GM12878 (cell line): ENCODE data around the gene NT5C2.

Experiments
- ATF7 ChIP-seq: fragments of 450-650 bp; IDR thresholded peaks from 2 replicates; pipeline ENCODE4 v1.6.1; 2016; ENCODE audit warnings: low read depth, mild to moderate bottlenecking
- BHLHE40 ChIP-seq, 2 experiments: fragments of 450-650 bp in 1 of 2; IDR thresholded peaks; 2 replicates each; pipeline ENCODE4 v1.6.1; 2011 to 2017; ENCODE audit warnings: low read depth in 2 of 2, borderline replicate concordance in 1 of 2, improper control_type of control experiment in 1 of 2, low read length in 1 of 2, mild to moderate bottlenecking in 1 of 2
- CHD2 ChIP-seq: IDR thresholded peaks from 2 replicates; pipeline ENCODE4 v1.6.1; 2011; ENCODE audit warnings: low read depth, low read length, improper control_type of control experiment, borderline replicate concordance
- GABPA ChIP-seq: IDR thresholded peaks from 2 replicates; pipeline ENCODE4 v1.6.1; 2014; ENCODE audit warnings: antibody characterized with exemption, low read depth, mild to moderate bottlenecking, inconsistent platforms
- HCFC1 ChIP-seq: fragments of 150-350 bp; IDR thresholded peaks from 2 replicates; pipeline ENCODE4 v1.6.1; 2014; ENCODE audit warnings: low read length
- IRF3 ChIP-seq: fragments of 450-650 bp; IDR thresholded peaks from 2 replicates; pipeline ENCODE4 v1.6.1; 2014; ENCODE audit warnings: mild to moderate bottlenecking
- POLR2A ChIP-seq: IDR thresholded peaks from 2 replicates; pipeline ENCODE4 v1.6.1; 2011; ENCODE audit warnings: low read depth, mild to moderate bottlenecking, low read length
- SP1 ChIP-seq: IDR thresholded peaks from one replicate; pipeline ENCODE4 v1.6.1; 2011; ENCODE audit warnings: low read depth, low read length
- SRF ChIP-seq, 2 experiments: IDR thresholded peaks; 2 replicates each; pipeline ENCODE4 v1.6.1; 2011; ENCODE audit warnings: low read depth in 2 of 2, low read length in 2 of 2, mild to moderate bottlenecking in 1 of 2, moderate library complexity in 1 of 2
- TAF1 ChIP-seq: IDR thresholded peaks from 2 replicates; pipeline ENCODE4 v1.6.1; 2011; ENCODE audit warnings: mild to moderate bottlenecking, low read depth, low read length, borderline replicate concordance
- TBL1XR1 ChIP-seq: IDR thresholded peaks from 2 replicates; pipeline ENCODE4 v1.6.1; 2012; ENCODE audit warnings: low read depth, low read length, improper control_type of control experiment
- TF ChIP-seq, protein P1 (sequence below), 3 experiments: IDR thresholded peaks in 2 of 3; conservative IDR thresholded peaks in 1 of 3; 2 replicates each; pipeline ENCODE4 v1.5.1; 2011; ENCODE audit warnings: low read depth in 3 of 3, low read length in 3 of 3, mild to moderate bottlenecking in 3 of 3, control low read depth in 2 of 3, moderate library complexity in 2 of 3, inconsistent platforms in 1 of 3, mixed read lengths in 1 of 3; ENCODE audit not compliant: control insufficient read depth in 2 of 3, insufficient read depth in 1 of 3; ENCODE audit errors: extremely low read depth in 1 of 3
- TF ChIP-seq, protein P2 (sequence below): IDR thresholded peaks from 2 replicates; pipeline ENCODE4 v1.6.1; 2011; ENCODE audit warnings: low read depth, low read length, improper control_type of control experiment, borderline replicate concordance

- TF ChIP-seq SRF (IDR thresholded peaks at IDR 0.05; ENCODE audit: low read depth in 2 of 2, low read length in 2 of 2) (no peak), BHLHE40 (IDR thresholded peaks at IDR 0.05; ENCODE audit: borderline replicate concordance in 1 of 2, low read depth in 2 of 2, low read length in 1 of 2) (no peak), SP1 (no peak), ATF7 (no peak), IRF3 (no peak), GABPA (no peak), POLR2A (no peak), HCFC1 (no peak), TAF1 (no peak), TBL1XR1 (no peak), CHD2 (no peak)
- TF ChIP-seq, protein P1, sequence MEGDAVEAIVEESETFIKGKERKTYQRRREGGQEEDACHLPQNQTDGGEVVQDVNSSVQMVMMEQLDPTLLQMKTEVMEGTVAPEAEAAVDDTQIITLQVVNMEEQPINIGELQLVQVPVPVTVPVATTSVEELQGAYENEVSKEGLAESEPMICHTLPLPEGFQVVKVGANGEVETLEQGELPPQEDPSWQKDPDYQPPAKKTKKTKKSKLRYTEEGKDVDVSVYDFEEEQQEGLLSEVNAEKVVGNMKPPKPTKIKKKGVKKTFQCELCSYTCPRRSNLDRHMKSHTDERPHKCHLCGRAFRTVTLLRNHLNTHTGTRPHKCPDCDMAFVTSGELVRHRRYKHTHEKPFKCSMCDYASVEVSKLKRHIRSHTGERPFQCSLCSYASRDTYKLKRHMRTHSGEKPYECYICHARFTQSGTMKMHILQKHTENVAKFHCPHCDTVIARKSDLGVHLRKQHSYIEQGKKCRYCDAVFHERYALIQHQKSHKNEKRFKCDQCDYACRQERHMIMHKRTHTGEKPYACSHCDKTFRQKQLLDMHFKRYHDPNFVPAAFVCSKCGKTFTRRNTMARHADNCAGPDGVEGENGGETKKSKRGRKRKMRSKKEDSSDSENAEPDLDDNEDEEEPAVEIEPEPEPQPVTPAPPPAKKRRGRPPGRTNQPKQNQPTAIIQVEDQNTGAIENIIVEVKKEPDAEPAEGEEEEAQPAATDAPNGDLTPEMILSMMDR (IDR thresholded peaks at IDR 0.05 in 2 of 3, conservative IDR thresholded peaks at IDR 0.05 in 1 of 3; ENCODE audit: control insufficient read depth in 2 of 3, extremely low read depth in 1 of 3, insufficient read depth in 1 of 3, low read depth in 3 of 3, low read length in 3 of 3), result no peak
- TF ChIP-seq, protein P2, sequence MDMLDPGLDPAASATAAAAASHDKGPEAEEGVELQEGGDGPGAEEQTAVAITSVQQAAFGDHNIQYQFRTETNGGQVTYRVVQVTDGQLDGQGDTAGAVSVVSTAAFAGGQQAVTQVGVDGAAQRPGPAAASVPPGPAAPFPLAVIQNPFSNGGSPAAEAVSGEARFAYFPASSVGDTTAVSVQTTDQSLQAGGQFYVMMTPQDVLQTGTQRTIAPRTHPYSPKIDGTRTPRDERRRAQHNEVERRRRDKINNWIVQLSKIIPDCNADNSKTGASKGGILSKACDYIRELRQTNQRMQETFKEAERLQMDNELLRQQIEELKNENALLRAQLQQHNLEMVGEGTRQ, result no peak
These were observed 128.1 kb downstream of the NT5C2 start for GRCh38 chr10:103064956-103065355.
